ENCODE measurements around the gene GLTP.

GRCh38 chr12:109863847-109864712 lies 16.3 kb downstream of the GLTP start:
- TF ChIP-seq CTCF (IDR thresholded peaks at IDR 0.05) (no peak), POLR2A (IDR thresholded peaks at IDR 0.05) (no peak)
